Activated CD4-positive, alpha-beta T cell treated with anti-CD3 and anti-CD28 coated beads, Interleukin-2, amount 10 ng/mL, durations not matched to agents 24 days and 14 days (primary cell): Measurements from ENCODE around the gene BRD3OS. TPM values are rescaled to one million over a fixed set of nuclear protein-coding genes. Genes with fewer than 3 reads are reported as not detected.

Experiments
- DNase-seq: peaks from one replicate; pipeline ENCODE4 v3.0.0; 2022
- H3K27ac Mint-ChIP-seq: one replicate; pipeline ENCODE4 v1.8.0; 2022; ENCODE audit warnings: mild to moderate bottlenecking, mixed read lengths
- H3K27me3 Mint-ChIP-seq: one replicate; pipeline ENCODE4 v1.8.0; 2022; ENCODE audit warnings: mixed read lengths
- H3K36me3 Mint-ChIP-seq: one replicate; pipeline ENCODE4 v1.8.0; 2022; ENCODE audit warnings: low read depth, mild to moderate bottlenecking, mixed read lengths
- H3K4me1 Mint-ChIP-seq: one replicate; pipeline ENCODE4 v1.8.0; 2021; ENCODE audit warnings: mixed read lengths
- H3K4me3 Mint-ChIP-seq: one replicate; pipeline ENCODE4 v1.8.0; 2022; ENCODE audit warnings: mild to moderate bottlenecking, moderate library complexity, mixed read lengths
- H3K9me3 Mint-ChIP-seq: one replicate; pipeline ENCODE4 v1.8.0; 2021; ENCODE audit warnings: mixed read lengths
- intact Hi-C: fragments of 100-400 bp; cut with micrococcal nuclease; formaldehyde crosslinking; loops from one replicate; pipeline ENCODE4 v1.15.1; 2023
- total RNA-seq: library from RNA; stranded (reverse); gene quantifications from 2 replicates; pipeline ENCODE4 v1.2.3, GENCODE V29; 2022

BRD3OS gene
- total RNA-seq, 1 donor from 2014 or later: 14.9 TPM

DNA sequence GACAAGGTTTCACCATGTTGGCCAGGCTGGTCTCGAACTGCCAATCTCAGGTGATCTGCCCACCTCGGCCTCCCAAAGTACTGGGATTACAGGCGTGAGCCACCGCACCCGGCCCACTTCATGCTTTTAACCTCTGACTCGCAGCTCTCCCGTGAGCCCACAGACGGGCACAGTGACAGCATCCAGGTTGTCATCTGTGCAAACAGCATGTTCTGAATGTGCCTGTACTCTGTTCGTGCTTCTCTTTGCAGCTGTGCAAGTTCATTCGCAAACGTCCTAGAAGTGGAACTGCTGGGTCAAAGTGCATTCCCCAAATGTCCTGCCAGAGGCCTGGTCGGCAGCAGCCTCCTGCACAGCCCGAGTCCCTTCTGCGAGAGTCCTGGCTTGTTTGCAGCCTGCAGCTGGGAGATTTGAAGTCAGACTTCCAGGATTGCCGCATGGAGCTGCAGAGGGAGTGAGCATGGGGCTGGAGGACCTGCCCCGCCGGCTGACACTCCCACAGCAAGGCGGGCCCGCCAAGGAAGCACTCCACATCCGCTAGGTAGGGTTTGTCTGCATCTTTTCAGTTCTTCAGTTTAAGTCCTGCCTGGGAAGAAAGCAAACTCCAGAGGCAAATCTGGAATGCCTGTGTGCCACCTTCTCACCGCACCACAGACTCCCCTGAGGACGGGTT lies 3.4 kb downstream of the BRD3OS start:
- no peak for DNase-seq
- H3K9me3 Mint-ChIP-seq: no peaks in the 10 kb centered on the region
- H3K27me3 Mint-ChIP-seq: no peaks in the 10 kb centered on the region
- intact Hi-C loops: loop anchor here (5.0 kb wide), 1 partner anchor 109 kb away; the partner anchor contains the start of gene WDR5
- no peak overlapping the region for H3K27ac Mint-ChIP-seq
- peaks cover 13% of the 10 kb centered on the region for H3K36me3 Mint-ChIP-seq
- no peak overlapping the region for H3K4me3 Mint-ChIP-seq
- peaks cover 4% of the 10 kb centered on the region for H3K4me1 Mint-ChIP-seq

- Mint-ChIP-seq H3K27ac (no peak overlapping the region), H3K4me3 (no peak overlapping the region), H3K4me1 (peaks cover 4% of the 10 kb centered on the region), H3K27me3 (no peaks in the 10 kb centered on the region), H3K9me3 (no peaks in the 10 kb centered on the region), H3K36me3 (peaks cover 13% of the 10 kb centered on the region)
- intact Hi-C loops: loop anchor here (5.0 kb wide), 1 partner anchor 108 kb away; the partner anchor contains the start of gene WDR5
- DNase-seq: no peak
Measured at GRCh38 chr9:134029248-134030226, 4.3 kb downstream of the BRD3OS start.

- intact Hi-C loops: no loop called here
- Mint-ChIP-seq H3K4me1 (no peaks in the 10 kb centered on the region), H3K27me3 (no peaks in the 10 kb centered on the region), H3K27ac (no peak overlapping the region), H3K4me3 (no peak overlapping the region), H3K36me3 (peaks cover 20% of the 10 kb centered on the region), H3K9me3 (no peaks in the 10 kb centered on the region)
- no peak for DNase-seq
Measured at GRCh38 chr9:134030821-134031470, 5.7 kb downstream of the BRD3OS start.

DNA sequence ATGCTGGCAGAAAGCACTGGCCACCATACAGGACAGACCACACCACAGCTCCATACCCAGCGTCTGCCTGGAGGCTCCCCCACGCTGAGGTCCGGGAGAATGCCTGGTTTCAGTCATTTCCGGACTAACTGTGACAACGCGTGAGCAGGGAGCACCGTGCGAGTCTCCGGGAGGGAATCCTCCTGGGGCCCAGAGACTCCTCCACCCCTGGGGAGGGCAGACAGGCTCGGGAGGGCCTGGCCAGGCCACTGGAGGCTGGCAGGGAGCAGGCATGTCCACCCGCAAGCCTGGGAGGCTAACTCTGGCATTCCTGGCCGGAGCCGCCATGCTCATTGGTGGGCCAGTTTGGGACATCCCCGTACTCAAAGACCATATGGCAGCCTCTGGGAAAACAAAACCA lies 6.5 kb downstream of the BRD3OS start:
- Mint-ChIP-seq H3K27ac (no peak overlapping the region), H3K4me1 (no peaks in the 10 kb centered on the region), H3K9me3 (no peaks in the 10 kb centered on the region), H3K4me3 (no peak overlapping the region), H3K36me3 (peaks cover 24% of the 10 kb centered on the region), H3K27me3 (no peaks in the 10 kb centered on the region)
- DNase-seq: no peak
- intact Hi-C loops: no loop called here

- Mint-ChIP-seq H3K36me3 (peaks cover 25% of the 10 kb centered on the region), H3K4me1 (no peaks in the 10 kb centered on the region), H3K4me3 (no peak overlapping the region), H3K27me3 (no peaks in the 10 kb centered on the region), H3K9me3 (no peaks in the 10 kb centered on the region), H3K27ac (no peak overlapping the region)
- intact Hi-C loops: no loop called here
- no peak for DNase-seq
Measured at GRCh38 chr9:134032456-134033222, 7.4 kb downstream of the BRD3OS start.

DNA sequence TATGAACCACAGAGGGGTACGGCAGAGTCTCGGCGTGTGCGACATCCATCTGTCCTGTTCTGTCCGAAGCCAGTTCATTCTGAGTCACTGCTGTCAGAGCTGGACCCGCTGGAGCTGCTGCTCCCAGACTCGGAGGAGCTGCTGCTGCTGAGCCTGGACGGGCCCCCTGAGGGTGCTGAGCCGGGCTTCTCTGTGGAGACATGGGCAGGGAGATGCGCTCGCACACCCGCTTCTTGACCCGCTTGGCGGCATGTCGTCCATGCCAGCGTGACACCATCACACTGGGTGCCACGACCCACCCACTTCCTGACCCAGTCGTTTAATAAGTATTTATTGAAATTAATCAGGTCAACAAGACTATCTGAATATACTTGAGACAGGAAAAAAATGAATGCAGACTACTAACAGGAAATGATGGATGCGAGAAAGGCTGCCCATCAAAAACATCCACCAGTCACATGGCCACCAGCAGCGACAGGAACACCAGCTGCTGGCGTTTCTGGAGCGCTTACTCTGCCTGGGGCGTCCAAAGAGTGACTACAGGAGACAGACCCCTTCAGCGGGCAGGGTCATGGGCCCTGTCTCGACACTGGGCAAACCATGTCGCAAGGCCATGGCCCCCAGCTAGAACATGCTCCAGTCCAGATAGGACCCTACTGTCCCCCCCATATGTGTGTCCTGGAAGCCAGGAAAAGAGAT lies 8.4 kb downstream of the BRD3OS start:
- no peaks in the 10 kb centered on the region for H3K27me3 Mint-ChIP-seq
- no peak overlapping the region for H3K4me3 Mint-ChIP-seq
- no peak overlapping the region for H3K27ac Mint-ChIP-seq
- H3K4me1 Mint-ChIP-seq: no peaks in the 10 kb centered on the region
- intact Hi-C loops: no loop called here
- H3K36me3 Mint-ChIP-seq: peaks cover 30% of the 10 kb centered on the region
- no peaks in the 10 kb centered on the region for H3K9me3 Mint-ChIP-seq
- DNase-seq: no peak

GRCh38 chr9:134034215-134035040 lies 9.1 kb downstream of the BRD3OS start:
- no peak overlapping the region for H3K27ac Mint-ChIP-seq
- intact Hi-C loops: no loop called here
- no peaks in the 10 kb centered on the region for H3K9me3 Mint-ChIP-seq
- H3K4me3 Mint-ChIP-seq: no peak overlapping the region
- no peaks in the 10 kb centered on the region for H3K27me3 Mint-ChIP-seq
- no peak for DNase-seq
- H3K36me3 Mint-ChIP-seq: peaks cover 37% of the 10 kb centered on the region
- H3K4me1 Mint-ChIP-seq: no peaks in the 10 kb centered on the region

GRCh38 chr9:134035041-134036039 lies 10.1 kb downstream of the BRD3OS start:
- Mint-ChIP-seq H3K27me3 (no peaks in the 10 kb centered on the region), H3K9me3 (no peaks in the 10 kb centered on the region), H3K36me3 (peaks cover 45% of the 10 kb centered on the region), H3K4me3 (no peak overlapping the region), H3K4me1 (no peaks in the 10 kb centered on the region), H3K27ac (no peak overlapping the region)
- intact Hi-C loops: no loop called here
- DNase-seq: no peak

DNA sequence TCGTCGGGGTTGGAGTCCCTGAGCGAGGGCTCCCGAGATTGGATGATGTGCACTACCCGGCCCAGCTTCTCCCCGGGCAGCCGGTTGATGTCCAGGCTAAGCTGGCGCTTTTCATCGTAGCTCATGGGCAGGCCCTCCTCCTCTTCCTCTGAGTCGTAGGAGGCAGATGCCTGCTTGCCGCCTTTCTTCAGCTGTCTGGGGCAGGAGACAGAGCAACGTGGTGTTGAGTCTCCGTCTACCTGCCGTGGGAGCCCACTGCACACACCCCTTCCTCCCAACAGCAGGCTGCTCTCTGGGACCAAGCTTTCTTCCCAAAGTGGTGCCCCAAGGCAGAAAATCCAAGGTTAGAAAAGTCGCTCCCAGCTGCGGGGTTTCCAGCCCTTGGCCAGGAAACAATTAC lies 10.8 kb downstream of the BRD3OS start:
- H3K27me3 Mint-ChIP-seq: no peaks in the 10 kb centered on the region
- H3K9me3 Mint-ChIP-seq: no peaks in the 10 kb centered on the region
- H3K36me3 Mint-ChIP-seq: peaks cover 43% of the 10 kb centered on the region
- intact Hi-C loops: no loop called here
- H3K4me3 Mint-ChIP-seq: no peak overlapping the region
- DNase-seq: no peak
- H3K27ac Mint-ChIP-seq: no peak overlapping the region
- H3K4me1 Mint-ChIP-seq: no peaks in the 10 kb centered on the region

- Mint-ChIP-seq H3K27me3 (no peaks in the 10 kb centered on the region), H3K4me3 (no peak overlapping the region), H3K4me1 (no peaks in the 10 kb centered on the region), H3K36me3 (peaks cover 45% of the 10 kb centered on the region), H3K9me3 (no peaks in the 10 kb centered on the region), H3K27ac (no peak overlapping the region)
- intact Hi-C loops: no loop called here
- no peak for DNase-seq
Measured at GRCh38 chr9:134037641-134038040, 12.4 kb downstream of the BRD3OS start.

DNA sequence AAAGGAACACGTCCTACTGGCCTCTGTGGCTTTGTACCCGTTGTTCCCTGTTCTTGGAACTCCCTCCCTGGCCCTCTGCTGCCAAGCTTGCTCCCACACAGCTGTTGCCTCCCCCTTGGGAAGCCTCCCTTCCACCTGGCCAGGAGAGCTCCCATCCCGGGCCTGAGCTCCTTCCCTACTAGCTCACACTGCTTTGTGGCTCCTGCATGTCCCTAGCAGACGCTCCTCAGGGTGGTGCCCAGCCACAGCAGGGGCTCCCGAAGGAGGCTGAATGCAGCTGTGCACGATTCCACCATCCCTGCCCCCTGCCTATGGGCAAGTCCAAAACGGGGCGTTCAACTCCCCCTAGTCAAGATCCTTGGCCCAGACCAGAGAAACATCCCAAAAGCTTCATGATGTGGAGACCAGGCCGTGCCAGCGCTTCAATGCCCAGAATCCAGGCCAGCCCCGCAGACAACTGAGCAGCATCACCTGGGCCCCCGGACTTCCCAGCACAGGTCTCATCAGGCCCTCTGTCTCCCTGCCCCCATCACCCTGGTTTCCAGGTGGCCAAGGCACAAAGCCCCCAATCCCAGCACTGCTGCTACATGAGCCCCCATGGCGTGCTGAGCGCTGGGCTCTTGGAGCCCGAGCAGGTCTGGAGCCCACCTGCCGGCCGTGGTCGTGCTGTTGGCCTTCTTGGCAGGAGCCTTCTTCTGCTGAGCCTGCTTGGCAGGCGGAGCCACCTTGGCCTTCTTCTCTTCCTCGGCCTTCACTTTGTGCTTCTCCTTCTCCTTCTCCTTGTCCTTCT lies 14.3 kb downstream of the BRD3OS start:
- Mint-ChIP-seq H3K36me3 (peaks cover 42% of the 10 kb centered on the region), H3K9me3 (no peaks in the 10 kb centered on the region), H3K27ac (no peak overlapping the region), H3K27me3 (no peaks in the 10 kb centered on the region), H3K4me1 (no peaks in the 10 kb centered on the region), H3K4me3 (no peak overlapping the region)
- no peak for DNase-seq
- intact Hi-C loops: no loop called here
